GM13977 (cell line): Measurements from ENCODE around the gene CAMTA1.

ENCODE experiments used
- DNase-seq: peaks from one replicate; pipeline ENCODE4 v3.0.0; 2012; ENCODE audit warnings: low spot score
- in situ Hi-C: fragments of 300-500 bp; cut with MboI; formaldehyde crosslinking; loops from one replicate; pipeline ENCODE4 v1.12.0; 2022; ENCODE audit warnings: low sequenced_read_pairs, low pct_unique_long_range_greater_than_20kb, mixed read lengths, inconsistent platforms; ENCODE audit not compliant: unreplicated experiment
- TF ChIP-seq, protein P1 (sequence below): IDR thresholded peaks from 2 replicates; pipeline ENCODE4 v1.5.1; 2012; ENCODE audit warnings: mild to moderate bottlenecking, control low read depth; ENCODE audit not compliant: insufficient read depth; ENCODE audit errors: extremely low read depth, missing control alignments

Gene CAMTA1

DNA sequence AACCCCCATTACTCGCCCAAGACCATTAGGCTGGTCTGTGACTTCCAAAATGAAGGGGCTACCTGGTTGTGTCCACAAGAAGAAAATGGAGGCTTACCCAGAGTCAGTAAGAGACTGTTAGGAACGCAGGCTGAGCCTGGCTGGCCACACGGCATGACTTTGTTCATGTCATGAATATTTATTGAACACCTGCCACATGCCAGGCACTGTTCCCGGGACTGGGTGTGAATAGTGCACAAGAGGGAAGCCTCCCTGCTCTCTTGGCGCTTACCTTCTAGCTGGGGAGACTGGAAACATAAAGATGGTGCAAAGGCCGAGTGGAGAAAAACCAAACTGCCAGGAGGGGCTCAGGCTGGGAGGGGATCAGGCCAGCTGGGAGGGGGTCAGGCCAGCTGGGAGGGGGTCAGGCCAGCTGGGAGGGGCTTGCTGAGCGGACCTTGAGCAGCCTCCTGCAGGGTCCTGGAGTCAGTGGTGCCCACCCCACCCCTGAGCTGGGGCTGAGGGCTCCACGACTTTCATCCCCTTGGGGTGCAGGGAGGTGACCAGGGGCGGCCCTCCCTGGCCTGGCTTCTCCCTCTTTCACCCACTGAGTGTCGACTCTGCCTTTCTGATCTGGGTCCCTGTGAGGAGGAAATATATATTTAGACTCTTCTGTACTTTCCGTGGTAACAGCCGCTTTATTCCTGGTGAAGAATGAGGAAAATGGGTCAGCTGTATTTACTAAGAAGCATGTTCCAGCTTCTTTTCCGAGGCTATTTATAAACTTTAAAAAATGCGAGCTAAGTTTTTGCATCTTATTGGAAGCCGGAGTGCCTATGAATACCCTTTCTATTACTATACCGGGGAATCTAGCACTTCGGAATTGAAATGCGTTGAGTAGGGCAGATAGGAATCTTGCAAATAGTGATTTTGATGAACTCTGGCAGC, 139.0 kb downstream of the CAMTA1 start:
- DNase-seq = no peak
- TF ChIP-seq, protein P1, sequence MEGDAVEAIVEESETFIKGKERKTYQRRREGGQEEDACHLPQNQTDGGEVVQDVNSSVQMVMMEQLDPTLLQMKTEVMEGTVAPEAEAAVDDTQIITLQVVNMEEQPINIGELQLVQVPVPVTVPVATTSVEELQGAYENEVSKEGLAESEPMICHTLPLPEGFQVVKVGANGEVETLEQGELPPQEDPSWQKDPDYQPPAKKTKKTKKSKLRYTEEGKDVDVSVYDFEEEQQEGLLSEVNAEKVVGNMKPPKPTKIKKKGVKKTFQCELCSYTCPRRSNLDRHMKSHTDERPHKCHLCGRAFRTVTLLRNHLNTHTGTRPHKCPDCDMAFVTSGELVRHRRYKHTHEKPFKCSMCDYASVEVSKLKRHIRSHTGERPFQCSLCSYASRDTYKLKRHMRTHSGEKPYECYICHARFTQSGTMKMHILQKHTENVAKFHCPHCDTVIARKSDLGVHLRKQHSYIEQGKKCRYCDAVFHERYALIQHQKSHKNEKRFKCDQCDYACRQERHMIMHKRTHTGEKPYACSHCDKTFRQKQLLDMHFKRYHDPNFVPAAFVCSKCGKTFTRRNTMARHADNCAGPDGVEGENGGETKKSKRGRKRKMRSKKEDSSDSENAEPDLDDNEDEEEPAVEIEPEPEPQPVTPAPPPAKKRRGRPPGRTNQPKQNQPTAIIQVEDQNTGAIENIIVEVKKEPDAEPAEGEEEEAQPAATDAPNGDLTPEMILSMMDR = no peak
- in situ Hi-C loops = no loop called here

DNA sequence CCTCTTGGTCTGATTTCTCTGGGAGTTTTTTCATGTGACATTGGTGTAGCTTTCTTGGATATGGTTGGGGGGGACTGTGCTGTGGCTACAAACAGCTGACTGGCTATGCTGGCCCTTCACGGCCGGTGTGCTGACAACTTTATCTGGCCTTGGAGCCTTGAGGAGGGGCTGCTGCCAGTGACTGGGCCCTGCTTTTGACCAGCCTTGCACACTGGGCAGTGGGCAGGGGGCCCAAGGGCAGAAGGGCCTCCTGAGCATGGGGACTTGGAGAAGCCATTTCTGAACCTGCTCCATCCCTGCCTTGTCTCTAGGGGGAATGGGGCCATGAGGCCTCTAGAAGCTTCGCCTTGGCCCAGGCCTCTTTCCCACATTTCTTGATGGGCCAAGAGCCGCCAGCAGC, 139.6 kb downstream of the CAMTA1 start:
- no peak for DNase-seq
- TF ChIP-seq, protein P1 = no peak
- in situ Hi-C loops = no loop called here

DNA sequence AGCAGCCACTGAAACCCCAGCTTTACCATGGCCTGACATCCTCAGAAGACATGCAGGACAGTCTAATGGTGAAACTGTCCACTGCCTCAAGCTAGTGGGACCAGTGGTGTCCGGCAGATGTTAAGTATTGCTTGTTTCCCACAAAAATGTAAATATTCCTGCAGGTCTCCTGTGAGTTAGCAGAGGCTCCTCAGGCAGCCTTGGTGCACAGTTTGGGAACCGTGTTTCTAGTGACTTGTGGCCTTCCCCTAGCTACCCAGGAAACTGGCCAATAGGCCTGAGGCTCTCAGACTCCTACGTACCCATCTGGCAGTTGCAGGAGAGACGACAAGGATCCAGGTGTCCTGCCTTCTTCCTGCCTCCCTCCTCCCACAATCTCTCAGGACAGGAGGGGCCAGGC, 142.4 kb downstream of the CAMTA1 start:
- in situ Hi-C loops = no loop called here
- DNase-seq = no peak
- TF ChIP-seq, protein P1 = no peak

DNA sequence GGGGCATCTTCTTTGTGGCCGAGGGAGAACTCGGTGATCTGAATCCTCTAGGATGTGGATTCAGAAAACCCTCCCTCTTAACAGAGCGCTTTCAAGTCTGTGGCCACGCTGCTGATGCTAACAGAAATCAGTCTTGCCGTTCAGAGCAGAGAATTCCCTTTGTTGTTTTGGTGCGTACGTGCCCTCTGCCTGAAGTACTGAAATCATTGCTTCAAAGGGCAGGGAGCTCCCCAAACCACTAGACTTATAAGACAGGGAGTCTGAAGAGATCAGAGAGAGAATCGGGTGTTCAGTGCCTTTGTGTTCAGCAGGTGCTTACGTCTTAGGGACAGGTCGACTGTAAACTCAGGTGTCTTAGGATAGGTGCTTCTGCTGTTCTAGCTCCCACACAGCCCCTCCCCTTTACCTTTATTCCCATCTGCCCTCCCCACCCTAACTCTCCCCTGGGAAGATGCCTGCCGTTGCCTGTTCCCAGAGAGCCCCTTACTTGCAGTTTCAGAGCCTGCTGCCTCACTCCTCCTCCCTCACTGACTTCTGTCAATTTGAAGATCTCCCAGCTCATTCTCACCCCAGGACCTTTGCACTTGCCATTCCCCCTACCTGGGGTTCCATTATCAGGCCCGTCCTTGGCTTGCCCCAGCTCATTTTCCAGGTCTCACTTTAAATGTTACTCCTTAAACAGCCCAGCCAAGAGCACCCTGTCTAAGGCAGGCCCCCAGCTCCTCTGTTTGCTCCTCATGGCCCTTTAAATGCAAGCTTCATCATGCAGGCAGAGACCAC, 143.0 kb downstream of the CAMTA1 start:
- TF ChIP-seq, protein P1 = no peak
- no peak for DNase-seq
- in situ Hi-C loops = no loop called here

DNA sequence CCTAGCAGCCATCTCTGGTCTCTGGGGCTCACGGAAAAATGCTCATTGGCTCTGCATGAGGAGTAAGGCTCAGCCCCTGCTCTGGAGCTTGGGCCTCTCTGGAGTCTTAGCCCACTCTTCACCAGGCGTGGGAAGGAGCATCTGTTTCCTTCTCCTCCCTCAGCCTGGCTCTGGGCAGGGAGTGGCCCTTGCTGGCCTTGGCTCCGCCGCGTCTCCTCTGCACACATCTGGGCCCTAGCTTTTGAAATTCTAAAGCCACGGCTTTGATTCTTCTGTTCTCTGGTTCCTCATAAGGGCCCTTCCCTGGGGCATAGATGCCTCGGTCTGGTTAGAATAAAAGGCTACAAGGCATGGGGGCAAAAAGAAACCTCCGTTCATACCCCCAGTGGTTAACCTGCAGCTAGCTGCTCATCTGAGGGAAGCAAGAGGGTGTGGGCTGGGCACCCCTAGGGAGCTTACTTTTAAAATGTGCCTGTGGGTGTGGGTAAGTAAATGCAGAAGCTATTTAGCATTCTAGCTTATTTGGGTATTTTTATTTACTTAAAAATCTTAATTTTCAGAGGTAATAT, 145.6 kb downstream of the CAMTA1 start:
- in situ Hi-C loops = no loop called here
- DNase-seq = no peak
- TF ChIP-seq, protein P1 = no peak

DNA sequence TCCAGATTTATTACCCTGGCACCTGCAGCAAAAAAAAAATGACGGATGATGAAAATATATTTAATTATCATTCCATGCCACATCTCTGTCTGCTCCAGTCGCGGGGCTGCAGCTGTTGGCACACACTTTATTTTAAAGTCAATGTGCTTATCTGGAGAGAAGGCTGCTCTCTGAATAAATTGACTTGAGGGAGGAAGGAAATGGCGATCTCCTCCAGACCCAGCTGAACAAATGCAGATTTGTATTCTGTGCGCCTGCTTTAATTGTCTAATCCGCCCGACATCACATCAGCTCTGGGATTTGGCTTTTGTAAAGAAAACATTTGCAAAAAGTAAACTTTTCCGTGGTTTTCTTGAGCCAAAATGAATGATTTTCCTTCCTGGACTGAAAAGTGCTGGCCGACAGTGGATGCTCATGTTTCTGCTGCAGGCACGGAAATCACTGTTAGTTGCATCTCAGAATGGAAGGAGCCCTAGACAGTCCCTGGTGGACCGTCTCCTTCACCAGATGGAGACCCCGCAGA, 150.2 kb downstream of the CAMTA1 start:
- in situ Hi-C loops = no loop called here
- no peak for DNase-seq
- TF ChIP-seq, protein P1 = no peak
